Stimulated activated CD8-positive, alpha-beta memory T cell treated with anti-CD3 and anti-CD28 coated beads, Interleukin-4, amount 100 ng/mL, for 4 hours (primary cell): ENCODE data around the gene TRAF5.

ENCODE experiments used
- DNase-seq, 2 donors: peaks; one replicate each; pipeline ENCODE4 v3.0.0-alpha.2; 2020; ENCODE audit warnings: low read depth in 2 of 2, low spot score in 1 of 2

Gene TRAF5

GRCh38 chr1:211416628-211417323 is 90.1 kb downstream of the TRAF5 start:
- peak in 1 of 2 donors; percentile 26 for DNase-seq

- no peak for DNase-seq
These were observed 93.8 kb downstream of the TRAF5 start for GRCh38 chr1:211420389-211420788.

GRCh38 chr1:211420845-211421454 is 94.3 kb downstream of the TRAF5 start:
- no peak for DNase-seq

- DNase-seq = no peak
These were observed 97.4 kb downstream of the TRAF5 start for GRCh38 chr1:211424018-211424417.
